Fibroblast of peridontal ligament (primary cell): Measurements from ENCODE around the gene CNPY2.
"Not testable (repeated sequence)": the region's sequence is repeated elsewhere in the genome, so short reads cannot be mapped to it uniquely, and the experiment has no call there.

Experiments
- DNase-seq: peaks from one replicate; pipeline ENCODE4 v3.0.0-alpha.2; 2010; ENCODE audit errors: extremely low read depth

The CNPY2 gene

GRCh38 chr12:56298828-56299227, 17.0 kb downstream of the CNPY2 start:
- no peak for DNase-seq

- DNase-seq, result no peak
These were observed 18.4 kb downstream of the CNPY2 start for GRCh38 chr12:56297400-56297799.

GRCh38 chr12:56296295-56296694, 19.5 kb downstream of the CNPY2 start:
- DNase-seq, result peak; percentile 66

- DNase-seq, result no peak
These were observed 22.0 kb downstream of the CNPY2 start for GRCh38 chr12:56293795-56294194.

- no peak for DNase-seq
These were observed 26.9 kb downstream of the CNPY2 start for GRCh38 chr12:56288705-56289387.

- DNase-seq, result peak; percentile 21
These were observed 29.6 kb downstream of the CNPY2 start for GRCh38 chr12:56286044-56286830.

- DNase-seq, result not testable (repeated sequence)
These were observed 31.5 kb downstream of the CNPY2 start for GRCh38 chr12:56284263-56284662.

- no peak for DNase-seq
These were observed 33.2 kb downstream of the CNPY2 start for GRCh38 chr12:56282579-56282978.

GRCh38 chr12:56282030-56282429, 33.8 kb downstream of the CNPY2 start:
- DNase-seq, result no peak

- no peak for DNase-seq
These were observed 34.9 kb downstream of the CNPY2 start for GRCh38 chr12:56280849-56281248.

- DNase-seq, result no peak
These were observed 36.9 kb downstream of the CNPY2 start for GRCh38 chr12:56278905-56279304.

GRCh38 chr12:56274299-56274698, 41.5 kb downstream of the CNPY2 start:
- DNase-seq, result no peak

- not testable (repeated sequence) for DNase-seq
These were observed 43.3 kb downstream of the CNPY2 start for GRCh38 chr12:56272468-56272867.

- DNase-seq, result peak; percentile 41
These were observed 44.8 kb downstream of the CNPY2 start for GRCh38 chr12:56271031-56271430.

GRCh38 chr12:56267443-56268071, 48.2 kb downstream of the CNPY2 start:
- no peak for DNase-seq

- peak; percentile 80 for DNase-seq
These were observed 48.9 kb downstream of the CNPY2 start, which contains the start of gene COQ10A for GRCh38 chr12:56266693-56267442. Gene COQ10A (plus strand): TSS chr12:56266942. CDS start chr12:56267119, 177 bp downstream.

- not testable (repeated sequence) for DNase-seq
These were observed 49.6 kb downstream of the CNPY2 start for GRCh38 chr12:56266068-56266692.

GRCh38 chr12:56262955-56263354, 52.8 kb downstream of the CNPY2 start:
- not testable (repeated sequence) for DNase-seq

GRCh38 chr12:56261503-56262232, 54.1 kb downstream of the CNPY2 start:
- DNase-seq, result peak; percentile 70

- no peak for DNase-seq
These were observed 54.9 kb downstream of the CNPY2 start for GRCh38 chr12:56260921-56261320.

GRCh38 chr12:56260380-56260779, 55.4 kb downstream of the CNPY2 start:
- DNase-seq, result no peak
